D721Med (cell line): ENCODE results near the gene MAGEA9.
"Not testable (repeated sequence)": the region's sequence is repeated elsewhere in the genome, so short reads cannot be mapped to it uniquely, and the experiment has no call there.

Experiments used
- DNase-seq: peaks from one replicate; pipeline ENCODE4 v3.0.0; 2011; ENCODE audit warnings: low spot score; ENCODE audit not compliant: insufficient read length
- FAIRE-seq: peaks from 2 replicates; lab custom pipeline; 2011; peaks lifted over from hg19 to GRCh38; lab: Jason Lieb, UNC
- TF ChIP-seq, protein P1 (sequence below): IDR thresholded peaks from 2 replicates; pipeline ENCODE4 v1.5.1; 2012; ENCODE audit warnings: mild to moderate bottlenecking, control low read depth; ENCODE audit not compliant: insufficient read depth; ENCODE audit errors: missing control alignments

MAGEA9 gene

DNA sequence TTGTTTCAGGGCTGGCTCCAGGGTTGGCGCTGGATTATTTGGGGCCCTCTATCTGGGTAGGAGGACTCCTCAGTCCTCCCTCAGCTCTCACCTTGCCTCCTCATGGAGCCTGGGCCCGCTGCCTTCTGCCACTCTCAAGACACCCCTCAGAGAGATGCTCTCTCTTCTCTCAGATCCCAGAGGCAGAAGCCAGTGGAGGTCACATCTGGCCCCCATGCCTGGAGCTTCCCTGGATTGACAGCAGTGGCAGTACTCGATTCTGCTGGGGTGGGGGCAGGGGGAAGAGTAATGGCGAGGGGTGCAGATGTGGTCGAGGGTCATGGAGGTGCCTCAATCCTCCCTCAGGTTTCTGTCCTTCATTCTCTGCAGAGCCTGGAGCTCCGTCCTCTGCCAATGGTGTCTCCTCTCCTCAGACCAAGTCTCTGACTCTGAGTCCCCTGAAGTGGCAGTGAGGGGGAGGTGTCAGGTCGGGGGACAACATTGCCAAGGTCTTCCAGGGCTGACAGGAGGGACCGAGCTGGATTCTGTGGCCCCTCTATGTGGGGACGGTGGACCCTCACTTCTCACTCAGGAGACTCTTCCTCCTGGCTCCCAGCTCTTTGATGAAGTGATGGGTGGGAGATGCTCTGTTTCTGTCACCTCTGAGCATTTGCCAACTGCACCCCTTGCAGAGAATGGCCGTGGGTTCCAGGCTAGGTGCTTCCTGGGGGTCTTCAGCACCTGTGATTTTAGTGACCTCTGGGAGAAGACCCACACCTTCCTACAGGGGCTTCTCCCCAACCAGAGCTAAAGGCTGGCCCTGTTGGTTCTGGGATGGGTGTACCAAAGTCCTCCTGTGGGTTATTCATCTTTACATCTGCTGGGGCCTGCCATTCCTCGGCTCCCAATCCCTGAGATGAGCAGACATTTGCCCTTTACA is 18.8 kb upstream of the MAGEA9 start:
- no peak for FAIRE-seq
- DNase-seq = no peak

DNA sequence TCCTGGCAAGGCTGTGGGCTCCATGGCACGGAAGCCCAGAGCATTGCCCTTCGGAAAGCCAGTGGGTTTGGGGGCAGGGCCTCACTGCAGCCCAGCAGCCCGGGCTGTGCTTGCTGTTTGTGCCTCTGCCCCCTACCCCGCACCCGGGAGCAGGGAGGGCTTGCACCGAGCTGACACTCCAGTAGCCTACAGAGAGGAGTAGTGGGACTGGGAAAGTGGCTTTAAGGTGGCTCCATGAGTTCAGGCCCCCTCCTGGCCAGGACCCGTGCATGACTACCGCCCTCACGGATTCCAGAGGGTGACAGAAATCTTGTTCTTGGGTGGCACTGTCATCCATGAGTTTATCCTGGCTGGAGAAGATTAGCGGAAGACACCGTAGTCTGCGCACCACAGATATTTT is 11.4 kb upstream of the MAGEA9 start:
- FAIRE-seq, DNase-seq: not testable (repeated sequence)

More for the DNA sequence above, 18.8 kb upstream of the MAGEA9 start:
- TF ChIP-seq, protein P1, sequence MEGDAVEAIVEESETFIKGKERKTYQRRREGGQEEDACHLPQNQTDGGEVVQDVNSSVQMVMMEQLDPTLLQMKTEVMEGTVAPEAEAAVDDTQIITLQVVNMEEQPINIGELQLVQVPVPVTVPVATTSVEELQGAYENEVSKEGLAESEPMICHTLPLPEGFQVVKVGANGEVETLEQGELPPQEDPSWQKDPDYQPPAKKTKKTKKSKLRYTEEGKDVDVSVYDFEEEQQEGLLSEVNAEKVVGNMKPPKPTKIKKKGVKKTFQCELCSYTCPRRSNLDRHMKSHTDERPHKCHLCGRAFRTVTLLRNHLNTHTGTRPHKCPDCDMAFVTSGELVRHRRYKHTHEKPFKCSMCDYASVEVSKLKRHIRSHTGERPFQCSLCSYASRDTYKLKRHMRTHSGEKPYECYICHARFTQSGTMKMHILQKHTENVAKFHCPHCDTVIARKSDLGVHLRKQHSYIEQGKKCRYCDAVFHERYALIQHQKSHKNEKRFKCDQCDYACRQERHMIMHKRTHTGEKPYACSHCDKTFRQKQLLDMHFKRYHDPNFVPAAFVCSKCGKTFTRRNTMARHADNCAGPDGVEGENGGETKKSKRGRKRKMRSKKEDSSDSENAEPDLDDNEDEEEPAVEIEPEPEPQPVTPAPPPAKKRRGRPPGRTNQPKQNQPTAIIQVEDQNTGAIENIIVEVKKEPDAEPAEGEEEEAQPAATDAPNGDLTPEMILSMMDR = no peak

DNA sequence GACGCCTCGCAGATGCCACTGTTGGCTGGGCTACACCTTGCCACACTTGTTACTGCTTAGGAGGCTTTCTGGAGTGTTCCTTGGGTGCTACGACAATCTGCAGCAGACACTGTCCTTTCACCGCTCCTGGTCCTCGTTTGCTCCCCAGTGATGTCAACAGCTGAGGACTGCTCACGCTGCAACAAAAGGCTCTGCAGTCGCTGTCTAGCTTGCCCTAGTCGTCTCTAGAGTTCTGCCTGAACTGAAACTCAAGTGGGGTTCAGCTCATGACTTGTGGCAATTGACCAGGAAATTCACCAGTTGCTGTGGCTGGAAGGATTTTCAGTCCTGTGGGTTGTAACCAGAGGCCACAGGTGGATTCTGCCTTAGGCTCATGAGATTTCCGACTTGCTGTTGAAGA is 8.7 kb upstream of the MAGEA9 start:
- peak; percentile 61 for FAIRE-seq
- not testable (repeated sequence) for DNase-seq

DNA sequence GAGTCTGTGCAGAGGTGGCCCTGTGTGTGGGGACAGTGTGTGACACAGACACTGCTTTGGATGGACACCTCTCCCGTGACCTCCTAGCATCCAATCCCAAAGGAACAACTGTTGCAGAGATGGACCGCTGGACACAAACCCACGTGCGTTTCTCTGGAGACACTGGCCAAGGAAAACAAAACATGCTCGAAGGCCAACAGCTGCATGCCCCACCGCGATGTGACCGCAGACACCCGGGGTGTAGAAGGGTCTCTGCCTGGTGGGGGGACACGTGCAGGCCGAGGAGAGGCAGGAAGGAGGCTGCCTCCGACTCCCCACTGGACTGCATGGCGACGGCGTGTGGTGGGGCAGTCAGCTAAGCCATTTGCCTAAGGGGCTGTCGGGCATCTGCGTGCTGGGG is 8.0 kb upstream of the MAGEA9 start, which contains the start of gene HSFX1:
Gene HSFX1, plus strand, starts transcription at position 301 of the 400 bp plus-strand sequence. CDS start 614 bp downstream, outside the sequence.
- not testable (repeated sequence) for FAIRE-seq, DNase-seq

DNA sequence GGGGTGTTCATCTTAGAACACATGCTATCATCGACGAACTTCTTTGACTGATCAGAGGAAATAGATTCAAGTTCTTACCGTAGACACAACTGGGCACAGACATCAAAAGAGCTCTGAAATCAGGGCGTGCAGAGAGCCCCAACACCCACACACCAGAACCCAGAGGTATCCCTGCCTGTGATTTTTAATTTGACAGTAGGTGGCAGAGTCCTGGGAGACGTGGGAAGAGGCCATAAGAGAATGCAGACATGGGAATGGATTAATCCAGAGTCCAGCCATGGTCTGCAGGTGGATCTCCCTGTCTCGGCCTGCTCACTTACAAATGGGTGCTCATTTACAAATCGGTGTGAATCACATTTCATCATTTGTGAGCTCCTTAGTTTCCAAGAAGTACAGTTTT is 3.7 kb upstream of the MAGEA9 start:
- not testable (repeated sequence) for DNase-seq, FAIRE-seq

DNA sequence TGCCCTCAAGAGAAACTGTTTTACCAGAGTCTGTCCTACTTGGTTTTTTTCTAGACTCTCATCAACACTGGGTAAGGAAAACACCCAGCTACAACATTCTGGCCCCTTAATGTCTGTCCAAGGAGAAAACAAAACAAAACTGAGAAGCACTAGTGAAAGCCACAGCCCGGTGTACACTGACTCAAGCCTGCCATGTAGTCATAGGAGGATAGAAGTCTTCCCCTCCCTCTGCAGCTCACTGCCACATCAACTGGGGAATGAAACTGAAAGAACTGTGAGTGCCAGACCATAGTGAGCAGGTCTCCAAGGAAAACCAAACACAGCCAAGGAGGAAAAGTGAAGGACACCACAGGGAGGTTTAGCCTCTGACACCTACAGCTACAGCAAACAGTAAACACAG is 13.8 kb downstream of the MAGEA9 start:
- FAIRE-seq, DNase-seq: not testable (repeated sequence)

DNA sequence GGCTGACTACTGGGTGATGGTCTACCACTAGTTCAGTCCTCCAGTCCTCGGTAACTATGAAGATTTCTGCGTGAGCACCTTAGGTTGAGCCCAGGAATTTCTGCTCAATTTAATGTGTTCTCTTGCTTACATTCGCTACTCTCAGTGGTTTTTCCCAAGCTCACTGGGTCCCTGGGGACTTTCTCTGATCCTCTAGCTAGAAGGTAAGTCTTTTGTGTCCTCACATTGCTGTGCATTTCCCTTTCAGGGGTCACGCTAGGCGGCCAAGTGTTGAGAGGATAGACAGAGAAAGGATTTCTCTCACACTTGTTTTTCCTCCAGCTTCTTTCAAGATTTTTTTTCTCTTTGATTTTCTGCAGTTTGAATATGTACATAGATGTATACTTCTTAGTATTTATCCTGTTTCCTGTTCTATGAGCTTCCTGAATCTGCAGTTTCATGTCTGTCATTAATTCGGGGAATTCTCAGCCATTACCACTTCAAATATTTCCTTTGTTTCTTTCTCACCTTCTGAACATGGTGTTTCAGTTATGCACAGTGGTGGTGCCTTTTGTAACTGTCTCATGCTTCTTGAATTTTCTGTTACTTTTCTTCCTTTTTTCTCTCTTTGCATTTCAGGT is 17.5 kb downstream of the MAGEA9 start:
- DNase-seq = no peak
- FAIRE-seq = no peak
- TF ChIP-seq, protein P1 = no peak

DNA sequence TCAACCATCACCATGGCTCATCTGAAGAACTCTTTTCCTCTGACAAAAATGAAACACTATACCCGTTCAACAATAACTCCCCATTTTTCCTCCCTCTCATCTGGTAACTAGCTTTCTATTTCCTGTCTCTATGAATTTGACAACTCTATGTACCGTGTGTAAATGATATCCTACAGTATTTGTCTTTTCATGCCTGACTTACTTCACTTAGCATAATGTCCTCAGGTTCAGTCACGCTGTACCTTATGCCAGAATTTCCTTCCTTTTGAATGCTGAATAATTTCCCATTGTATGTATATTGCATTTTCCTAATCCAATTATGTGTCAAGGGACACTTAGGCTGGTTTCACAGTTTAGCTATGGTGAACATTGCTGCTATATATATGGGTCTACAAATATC is 18.2 kb downstream of the MAGEA9 start:
- no peak for FAIRE-seq
- TF ChIP-seq, protein P1 = no peak
- DNase-seq = no peak

DNA sequence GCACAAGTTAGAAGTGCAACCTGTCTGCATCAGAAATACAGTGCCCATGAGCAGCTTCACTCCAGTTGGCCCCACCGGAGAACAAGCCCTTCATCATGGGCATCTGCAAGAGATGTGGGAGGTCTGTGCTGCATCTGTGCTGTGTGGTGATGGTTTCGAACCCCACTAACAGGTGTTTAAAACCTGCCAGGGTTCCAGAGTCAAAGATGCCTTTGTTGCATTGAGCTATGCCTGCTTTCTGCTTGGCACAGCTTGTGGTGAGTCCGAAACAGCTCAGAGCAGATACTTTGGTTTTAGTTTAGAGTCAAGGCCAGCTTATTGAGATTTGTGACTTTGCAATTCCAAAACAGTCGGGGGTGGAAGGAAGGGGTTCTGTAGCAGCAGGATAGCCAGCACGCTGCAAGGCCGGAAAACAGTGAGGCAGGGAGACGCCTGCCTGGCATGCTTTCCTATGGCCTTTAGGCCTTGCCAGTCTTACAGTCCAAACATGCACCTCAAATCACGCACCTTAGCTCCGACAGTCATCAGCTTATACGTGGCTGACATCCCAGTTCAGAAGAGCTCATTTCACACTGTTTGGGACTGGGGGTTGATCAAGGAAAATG is 21.8 kb downstream of the MAGEA9 start:
- FAIRE-seq (no peak), DNase-seq (no peak)
- TF ChIP-seq, protein P1 = no peak
